ENCODE data around the gene SRRM3.
"Not testable (repeated sequence)": the region's sequence is repeated elsewhere in the genome, so short reads cannot be mapped to it uniquely, and the experiment has no call there.

Gene SRRM3

GRCh38 chr7:76232698-76233097 lies 31.0 kb downstream of the SRRM3 start:
- no peak for DNase-seq

- DNase-seq, result no peak
Observed at GRCh38 chr7:76233538-76234281, 32.0 kb downstream of the SRRM3 start.

GRCh38 chr7:76234282-76234584 lies 32.5 kb downstream of the SRRM3 start:
- no peak for DNase-seq

- peak; percentile 77 for DNase-seq
Observed at GRCh38 chr7:76234931-76235441, 33.3 kb downstream of the SRRM3 start.

GRCh38 chr7:76236224-76236623 lies 34.5 kb downstream of the SRRM3 start:
- no peak for DNase-seq

GRCh38 chr7:76238326-76238725 lies 36.6 kb downstream of the SRRM3 start:
- DNase-seq, result no peak

GRCh38 chr7:76241141-76241540 lies 39.4 kb downstream of the SRRM3 start:
- no peak for DNase-seq

- not testable (repeated sequence) for DNase-seq
Observed at GRCh38 chr7:76242517-76243063, 40.9 kb downstream of the SRRM3 start.

- no peak for DNase-seq
Observed at GRCh38 chr7:76244781-76245391, 43.2 kb downstream of the SRRM3 start.

GRCh38 chr7:76246804-76247389 lies 45.2 kb downstream of the SRRM3 start:
- DNase-seq, result no peak

GRCh38 chr7:76247938-76248337 lies 46.2 kb downstream of the SRRM3 start:
- DNase-seq, result no peak

- DNase-seq, result no peak
Observed at GRCh38 chr7:76252021-76252420, 50.3 kb downstream of the SRRM3 start.

- no peak for DNase-seq
Observed at GRCh38 chr7:76254781-76255180, 53.1 kb downstream of the SRRM3 start.

- DNase-seq, result no peak
Observed at GRCh38 chr7:76257973-76258372, 56.3 kb downstream of the SRRM3 start.

GRCh38 chr7:76259124-76260093 lies 57.7 kb downstream of the SRRM3 start:
- no peak for DNase-seq

GRCh38 chr7:76260171-76260703 lies 58.5 kb downstream of the SRRM3 start:
- DNase-seq, result peak; percentile 43

GRCh38 chr7:76261329-76261728 lies 59.6 kb downstream of the SRRM3 start:
- DNase-seq, result no peak

- no peak for DNase-seq
Observed at GRCh38 chr7:76261931-76262330, 60.2 kb downstream of the SRRM3 start.

- no peak for DNase-seq
Observed at GRCh38 chr7:76262683-76263402, 61.1 kb downstream of the SRRM3 start.

GRCh38 chr7:76265299-76265698 lies 63.6 kb downstream of the SRRM3 start:
- no peak for DNase-seq

- no peak for DNase-seq
Observed at GRCh38 chr7:76267107-76267893, 65.6 kb downstream of the SRRM3 start.
